KOPT-K1 (cell line): ENCODE results near the gene TRIM72.
A peak's percentile ranks its signal among the peaks of the same experiment; 100 is the strongest.
"Not testable (repeated sequence)": the region's sequence is repeated elsewhere in the genome, so short reads cannot be mapped to it uniquely, and the experiment has no call there.

ENCODE experiments used
- H3K27ac ChIP-seq: fragments of 200-600 bp; sonication (generic); 2 replicates; pipeline ENCODE4 v1.5.1; 2016; ENCODE audit warnings: antibody characterized with exemption, mild to moderate bottlenecking, low read depth, low read length; ENCODE audit not compliant: poor library complexity, severe bottlenecking
- H3K36me3 ChIP-seq: fragments of 200-600 bp; sonication (generic); 2 replicates; pipeline ENCODE4 v1.5.1; 2017; ENCODE audit warnings: antibody characterized with exemption, mild to moderate bottlenecking, low read length, moderate library complexity; ENCODE audit not compliant: insufficient read depth
- H3K9me3 ChIP-seq: fragments of 200-600 bp; sonication (generic); 2 replicates; pipeline ENCODE4 v1.5.1; 2017; ENCODE audit warnings: antibody characterized with exemption, low read length, mild to moderate bottlenecking; ENCODE audit not compliant: insufficient read depth, poor library complexity, severe bottlenecking

The TRIM72 gene

GRCh38 chr16:31199430-31200041 lies 14.4 kb upstream of the TRIM72 start:
- Histone ChIP-seq H3K36me3 (peaks cover 58% of the 10 kb centered on the region), H3K27ac (no peak overlapping the region), H3K9me3 (no peaks in the 10 kb centered on the region)

- not testable (repeated sequence) for H3K9me3 ChIP-seq, H3K27ac ChIP-seq
- peaks cover 52% of the 10 kb centered on the region for H3K36me3 ChIP-seq
Measured at GRCh38 chr16:31200111-31200510, 13.8 kb upstream of the TRIM72 start.

- Histone ChIP-seq H3K9me3 (no peaks in the 10 kb centered on the region), H3K27ac (peak overlapping the region; percentile 59), H3K36me3 (peaks cover 43% of the 10 kb centered on the region)
Measured at GRCh38 chr16:31200821-31201568, 12.9 kb upstream of the TRIM72 start.

GRCh38 chr16:31201582-31202413 lies 12.1 kb upstream of the TRIM72 start:
- Histone ChIP-seq H3K36me3 (peaks cover 35% of the 10 kb centered on the region), H3K27ac (peak overlapping the region; percentile 59), H3K9me3 (no peaks in the 10 kb centered on the region)

- H3K36me3 ChIP-seq, result peaks cover 27% of the 10 kb centered on the region
- peak within 1 kb of the TSS; percentile 59 for H3K27ac ChIP-seq
- H3K9me3 ChIP-seq, result no peaks in the 10 kb centered on the region
Measured at GRCh38 chr16:31202414-31203375, 11.2 kb upstream of the TRIM72 start, which contains the start of gene PYCARD. Gene PYCARD, minus strand, starts transcription at chr16:31202760. Its CDS starts 70 bp downstream, at chr16:31202690.

- H3K36me3 ChIP-seq, result peaks cover 3% of the 10 kb centered on the region; the same call in 1 of the 2 replicates
- H3K9me3 ChIP-seq, result no peaks in the 10 kb centered on the region
- H3K27ac ChIP-seq, result no peak overlapping the region
Measured at GRCh38 chr16:31204871-31205666, 8.8 kb upstream of the TRIM72 start.

GRCh38 chr16:31206776-31207175 lies 7.1 kb upstream of the TRIM72 start:
- Histone ChIP-seq H3K9me3 (no peaks in the 10 kb centered on the region), H3K27ac (no peak overlapping the region), H3K36me3 (no peaks in the 10 kb centered on the region)

GRCh38 chr16:31213342-31213741 lies 577 bp upstream of the TRIM72 start:
- Histone ChIP-seq H3K9me3 (no peaks in the 10 kb centered on the region), H3K36me3 (no peaks in the 10 kb centered on the region), H3K27ac (no peak overlapping the region)

- Histone ChIP-seq H3K36me3 (no peaks in the 10 kb centered on the region), H3K9me3 (no peaks in the 10 kb centered on the region), H3K27ac (no peak overlapping the region)
Measured at GRCh38 chr16:31214708-31215286, 878 bp downstream of the TRIM72 start.

GRCh38 chr16:31215287-31216162 lies 1.6 kb downstream of the TRIM72 start:
- no peaks in the 10 kb centered on the region for H3K9me3 ChIP-seq
- H3K27ac ChIP-seq, result no peak overlapping the region
- H3K36me3 ChIP-seq, result no peaks in the 10 kb centered on the region

- H3K27ac ChIP-seq, result no peak within 1 kb of the TSS
- no peaks in the 10 kb centered on the region for H3K9me3 ChIP-seq
- no peaks in the 10 kb centered on the region for H3K36me3 ChIP-seq
Measured at GRCh38 chr16:31216422-31217135, 2.7 kb downstream of the TRIM72 start, which contains the start of gene PYDC1. Gene PYDC1, minus strand, starts transcription at chr16:31217135. Its CDS starts 107 bp downstream, at chr16:31217028.

- Histone ChIP-seq H3K27ac (no peak overlapping the region), H3K9me3 (no peaks in the 10 kb centered on the region)
Measured at GRCh38 chr16:31217136-31217530, 3.2 kb downstream of the TRIM72 start.

More at GRCh38 chr16:31217136-31217530, 3.2 kb downstream of the TRIM72 start:
- H3K36me3 ChIP-seq, result no peaks in the 10 kb centered on the region
